K562 (cell line): Measurements from ENCODE around the gene DAO. TPM values are rescaled to one million over a fixed set of nuclear protein-coding genes. Genes with fewer than 3 reads are reported as not detected.

Experiments used
- ATAC-seq: fragments of 200-7000 bp; cut with Tn5 transposase; 3 replicates; pipeline ENCODE4 v1.9.1; 2020; ENCODE audit warnings: moderate library complexity
- BruUV-seq: library from RNA; stranded (reverse); fragments of 400-500 nt; replicated peaks from 2 replicates; lab custom pipeline; 2021; lab: Mats Ljungman, UMichigan
- CTCF ChIA-PET: fragments of 300-600 bp; formaldehyde crosslinking; extraction: SDS; loops from one replicate; lab custom pipeline; 2021; ENCODE audit warnings: low intra/inter-chr PET ratio; lab: Yijun Ruan, JAX
- POLR2A ChIA-PET: fragments of 300-600, 350-650 bp; sonication (Branson Sonifier 250); formaldehyde crosslinking; extraction: SDS; loops from one replicate; lab custom pipeline; 2021; ENCODE audit warnings: antibody characterized with exemption, inconsistent platforms; lab: Yijun Ruan, JAX
- DNase-seq, 4 experiments: peaks; one replicate each; pipeline versions ENCODE4 v3.0.0 to v3.0.0-alpha.2; 2011 to 2018; ENCODE audit warnings: low spot score in 3 of 4, mixed read lengths in 3 of 4; ENCODE audit errors: extremely low read depth in 1 of 4
- FAIRE-seq: peaks from 2 replicates; lab custom pipeline; 2011; peaks lifted over from hg19 to GRCh38; lab: Jason Lieb, UNC
- H2AFZ ChIP-seq: 2 replicates; pipeline ENCODE4 v1.6.0; 2011; ENCODE audit warnings: low read depth, low read length, control low read depth, inconsistent platforms
- H3K27ac ChIP-seq: fragments of 200-600 bp; 3 replicates; pipeline ENCODE4 v1.8.0; 2011; ENCODE audit warnings: low read depth, mild to moderate bottlenecking, control low read depth, inconsistent platforms, low read length, moderate library complexity, mixed read lengths; ENCODE audit errors: extremely low read depth
- H3K27me3 ChIP-seq, 2 experiments: fragments of 300-600 bp in 1 of 2; 2 replicates in 1 of 2; 3 replicates in 1 of 2; pipeline versions ENCODE4 v1.6.0 to v1.8.0; 2011; ENCODE audit warnings: inconsistent platforms in 2 of 2, low read length in 2 of 2, mild to moderate bottlenecking in 1 of 2, mixed read lengths in 1 of 2, moderate library complexity in 1 of 2; ENCODE audit not compliant: control insufficient read depth in 2 of 2, insufficient read depth in 2 of 2
- H3K36me3 ChIP-seq: fragments of 300-600 bp; 3 replicates; pipeline ENCODE4 v1.8.0; 2011; ENCODE audit warnings: mild to moderate bottlenecking, low read length, inconsistent platforms; ENCODE audit not compliant: control insufficient read depth, insufficient read depth
- H3K4me1 ChIP-seq, 2 experiments: fragments of 200-600 bp in 1 of 2; replicated peaks in 1 of 2; 2 replicates in 1 of 2; 3 replicates in 1 of 2; pipeline versions ENCODE4 v1.5.1 to v1.8.0; 2011; ENCODE audit warnings: inconsistent platforms in 2 of 2, low read length in 2 of 2, mild to moderate bottlenecking in 1 of 2, mixed read lengths in 1 of 2, moderate library complexity in 1 of 2; ENCODE audit not compliant: control insufficient read depth in 2 of 2, insufficient read depth in 2 of 2
- H3K4me2 ChIP-seq: 2 replicates; pipeline ENCODE4 v1.6.1; 2011; ENCODE audit warnings: low read length, control low read depth, inconsistent platforms, mixed read lengths; ENCODE audit not compliant: insufficient read depth
- H3K4me3 ChIP-seq: fragments of 200-600 bp; sonication (generic), shearing (Covaris generic); 2 replicates; pipeline ENCODE4 v1.5.1; 2016; ENCODE audit warnings: control low read depth, inconsistent platforms
- H3K79me2 ChIP-seq: fragments of 200-600 bp; 3 replicates; pipeline ENCODE4 v1.8.0; 2011; ENCODE audit warnings: low read length, inconsistent platforms; ENCODE audit not compliant: control insufficient read depth, insufficient read depth
- H3K9ac ChIP-seq, 2 experiments: 2 replicates each; pipeline versions ENCODE4 v1.6.0 to v1.6.1; 2011; ENCODE audit warnings: low read depth in 2 of 2, low read length in 2 of 2, control low read depth in 1 of 2, inconsistent platforms in 1 of 2, mild to moderate bottlenecking in 1 of 2, mixed read lengths in 1 of 2; ENCODE audit not compliant: insufficient read depth in 1 of 2
- H3K9me1 ChIP-seq: one replicate; pipeline ENCODE4 v1.6.0; 2011; ENCODE audit warnings: inconsistent platforms, mild to moderate bottlenecking, low read length, moderate library complexity; ENCODE audit not compliant: control insufficient read depth, insufficient read depth
- H3K9me3 ChIP-seq: replicated peaks from 2 replicates; pipeline ENCODE4 v1.5.1; 2011; ENCODE audit warnings: low read depth, low read length, inconsistent platforms; ENCODE audit not compliant: control insufficient read depth, insufficient read depth
- H4K20me1 ChIP-seq: replicated peaks from 2 replicates; pipeline ENCODE4 v1.6.1; 2011; ENCODE audit warnings: low read length, inconsistent platforms, mixed read lengths; ENCODE audit not compliant: control insufficient read depth, insufficient read depth
- ARID1B ChIP-seq: fragments of 450-650 bp; IDR thresholded peaks from 2 replicates; pipeline ENCODE4 v1.6.1; 2016; ENCODE audit warnings: antibody characterized with exemption, mild to moderate bottlenecking, inconsistent platforms
- ATF6 ChIP-seq: sonication (generic); formaldehyde crosslinking; IDR thresholded peaks from 2 replicates; pipeline ENCODE4 v1.4.0; 2020; ENCODE audit warnings: mild to moderate bottlenecking, missing genetic modification reagents
- CBX1 ChIP-seq: sonication (generic); IDR thresholded peaks from 2 replicates; pipeline ENCODE4 v1.6.1; 2016; ENCODE audit warnings: antibody characterized with exemption, low read depth, mild to moderate bottlenecking
- E2F3 ChIP-seq: fragments of 250-450 bp; sonication (Bioruptor Pico); IDR thresholded peaks from 2 replicates; pipeline ENCODE4 v1.4.0; 2020; ENCODE audit warnings: mild to moderate bottlenecking
- EGR1 ChIP-seq: fragments of 450-650 bp; conservative IDR thresholded peaks from 2 replicates; pipeline ENCODE4 v1.6.1; 2017; ENCODE audit warnings: mild to moderate bottlenecking
- HMG20A ChIP-seq: fragments of 450-650 bp; formaldehyde crosslinking; conservative IDR thresholded peaks from 2 replicates; pipeline ENCODE4 v1.4.0; 2020; ENCODE audit warnings: mild to moderate bottlenecking, mixed read lengths
- IRF2 ChIP-seq: sonication (generic); formaldehyde crosslinking; IDR thresholded peaks from 2 replicates; pipeline ENCODE4 v1.8.1; 2022; ENCODE audit warnings: mild to moderate bottlenecking, missing genetic modification reagents
- KLF10 ChIP-seq: fragments of 250-450 bp; sonication (Bioruptor Pico); IDR thresholded peaks from 2 replicates; pipeline ENCODE4 v1.6.1; 2021; ENCODE audit warnings: matching md5 sums
- MCM5 ChIP-seq: fragments of 450-650 bp; IDR thresholded peaks from 2 replicates; pipeline ENCODE4 v1.6.1; 2016; ENCODE audit warnings: low read depth
- MNT ChIP-seq, 2 experiments: fragments of 450-650 bp; conservative IDR thresholded peaks; 2 replicates each; pipeline ENCODE4 v1.6.1; 2017; ENCODE audit warnings: mild to moderate bottlenecking in 2 of 2, moderate library complexity in 2 of 2
- PKNOX1 ChIP-seq: fragments of 450-650 bp; IDR thresholded peaks from 2 replicates; pipeline ENCODE4 v1.6.1; 2016
- SFPQ ChIP-seq: fragments of 200-400 bp; formaldehyde crosslinking; IDR thresholded peaks from 2 replicates; pipeline ENCODE4 v1.6.1; 2017; ENCODE audit warnings: mild to moderate bottlenecking, low read depth, low read length, moderate library complexity
- ZBTB17 ChIP-seq: fragments of 450-650 bp; formaldehyde crosslinking; IDR thresholded peaks from 2 replicates; pipeline ENCODE4 v1.4.0; 2020; ENCODE audit warnings: mild to moderate bottlenecking
- ZBTB9 ChIP-seq: fragments of 450-650 bp; formaldehyde crosslinking; IDR thresholded peaks from 2 replicates; pipeline ENCODE4 v1.4.0; 2020; ENCODE audit warnings: mild to moderate bottlenecking, moderate library complexity
- ZNF124 ChIP-seq: sonication (generic); formaldehyde crosslinking; IDR thresholded peaks from 2 replicates; pipeline ENCODE4 v1.8.1; 2022; ENCODE audit warnings: missing genetic modification reagents
- ZNF445 ChIP-seq: fragments of 250-450 bp; sonication (Bioruptor Pico); IDR thresholded peaks from 2 replicates; pipeline ENCODE4 v1.4.0; 2020; ENCODE audit warnings: low read depth, mild to moderate bottlenecking, moderate library complexity
- WGBS: fragments of 100-300 bp; shearing (Covaris generic); methylation state at CpG from one replicate; pipeline ENCODE4 v1.1.6; 2016; ENCODE audit warnings: low coverage, mixed read lengths; ENCODE audit not compliant: insufficient coverage; ENCODE audit errors: missing lambda C conversion rate; 5-methylcytosine and 5-hydroxymethylcytosine counted together
- in situ Hi-C: fragments of 300-500 bp; cut with MboI; formaldehyde crosslinking; loops from 4 replicates; pipeline ENCODE4 v1.15.0; 2018; ENCODE audit warnings: inconsistent platforms, mixed read lengths
- intact Hi-C: fragments of 100-400 bp; cut with micrococcal nuclease; formaldehyde crosslinking; loops from 2 replicates; pipeline ENCODE4 v1.14.2; 2022
- polyA plus RNA-seq, 8 experiments: library from polyadenylated mRNA; depleted of rRNA in 4 of 8; stranded (reverse) in 5 of 8; unstranded in 3 of 8; fragments of >200 nt; fragmentation: Nextera tagmentation in 2 of 8; fragmentation: Illumina TruSeq in 1 of 8; extraction: Ambion mirVana in 2 of 8; extraction: Trizol in 1 of 8; gene quantifications; 2 replicates each; pipeline versions ENCODE4 v1.2.1 to v1.2.3, GENCODE V29; 2011 to 2014; ENCODE audit warnings: inconsistent platforms in 1 of 8, missing spikeins in 1 of 8
- total RNA-seq, 7 experiments: library from RNA; depleted of rRNA in 6 of 7; stranded (reverse); fragments of >200 nt in 6 of 7; fragmentation: Illumina TruSeq in 2 of 7; extraction: Trizol in 2 of 7; gene quantifications; 2 replicates each; pipeline versions ENCODE4 v1.2.1 to v1.2.3, GENCODE V29; 2011 to 2021; ENCODE audit warnings: low replicate concordance in 1 of 7

DAO gene
- total and polyA plus RNA-seq, 9 of the 15 experiments (the other 6 are each of a cell fraction or from before 2014, with no cell fraction given) = not detected

GRCh38 chr12:108907839-108908351 lies 28.0 kb downstream of the DAO start:
- no TSS peak for BruUV-seq
- TF ChIP-seq ATF6 (no peak), CBX1 (no peak), ARID1B (no peak), KLF10 (CRISPR knock-in tag) (no peak), E2F3 (CRISPR knock-in tag) (no peak), PKNOX1 (no peak), ZNF445 (CRISPR knock-in tag) (no peak), SFPQ (no peak), HMG20A (no peak), ZBTB17 (CRISPR knock-in tag) (no peak), MCM5 (no peak), IRF2 (CRISPR knock-in tag) (no peak), ZNF124 (CRISPR knock-in tag) (no peak), MNT (conservative IDR thresholded peaks at IDR 0.05) (no peak), EGR1 (no peak), ZBTB9 (CRISPR knock-in tag) (no peak)

More at GRCh38 chr12:108907839-108908351, 28.0 kb downstream of the DAO start:
- H3K27me3 ChIP-seq = peaks cover 17 to 34% of the 10 kb centered on the region in 2 experiments; a peak in 4 of 5 replicates
- H3K4me1 ChIP-seq = no peaks in the 10 kb centered on the region
- intact Hi-C loops = no loop called here
- 0% methylated on average over 2 of the region's 2 CpGs for WGBS
- no peak for ATAC-seq
- no peak overlapping the region for H3K9ac ChIP-seq
- H2AFZ ChIP-seq = no peak overlapping the region
- no peaks in the 10 kb centered on the region for H4K20me1 ChIP-seq
- no peaks in the 10 kb centered on the region for H3K9me3 ChIP-seq
- H3K79me2 ChIP-seq = no peaks in the 10 kb centered on the region
- DNase-seq = no peak
- no peak overlapping the region for H3K4me2 ChIP-seq
- H3K4me3 ChIP-seq = no peak overlapping the region
- FAIRE-seq = no peak
- ChIA-PET POLR2A (interaction anchor here (0.6 kb wide), 1 partner anchor 102 kb away, joined by 3 read pairs; no protein-coding TSS in a partner anchor), CTCF (no interaction called here)
- H3K27ac ChIP-seq = no peak overlapping the region
- H3K36me3 ChIP-seq = no peaks in the 10 kb centered on the region
- H3K9me1 ChIP-seq = no peaks in the 10 kb centered on the region
- in situ Hi-C loops = no loop called here
